ENCODE measurements around the gene DTX2. TPM values are rescaled to one million over a fixed set of nuclear protein-coding genes. Genes with fewer than 3 reads are reported as not detected.
A peak's percentile ranks its signal among the peaks of the same experiment; 100 is the strongest.
"Not testable (repeated sequence)": the region's sequence is repeated elsewhere in the genome, so short reads cannot be mapped to it uniquely, and the experiment has no call there.

The DTX2 gene
- total RNA-seq, 4 donors from 2014 or later: 73.0 to 169 (median 119) TPM

GRCh38 chr7:76513817-76514799, 52.6 kb downstream of the DTX2 start:
- H3K9me3 ChIP-seq: no peaks in the 10 kb centered on the region
- H3K36me3 ChIP-seq: no peaks in the 10 kb centered on the region
- H3K27ac ChIP-seq: no peak overlapping the region
- DNase-seq: no peak
- in situ Hi-C loops (cut with MboI; ENCODE audit: low pct_ligation_motif_present in 1 of 4, low pct_unique_long_range_greater_than_20kb in 1 of 4, low sequenced_read_pairs in 3 of 4): loop anchor here in 1 of 4 donors (25.0 kb wide), 1 partner anchor 498 kb away; no protein-coding TSS in a partner anchor
- intact Hi-C loops (cut with DNase I; ENCODE audit: low total_unique reads): no loop called here
- peaks cover 2% of the 10 kb centered on the region for H3K27me3 ChIP-seq
- WGBS, 2 donors (ENCODE audit: low coverage in 1 of 2): 84% methylated on average over 29 of the region's 29 CpGs; no CpG with 5 or more reads in 1 of the 2 donors
- H3K4me3 ChIP-seq: no peak overlapping the region
- TF ChIP-seq CTCF (IDR thresholded peaks at IDR 0.05) (no peak), POLR2AphosphoS5 (IDR thresholded peaks at IDR 0.05) (no peak)
- peaks cover 7 to 17% (median 12%) of the 10 kb centered on the region in 4 donors for H3K4me1 ChIP-seq

DNA sequence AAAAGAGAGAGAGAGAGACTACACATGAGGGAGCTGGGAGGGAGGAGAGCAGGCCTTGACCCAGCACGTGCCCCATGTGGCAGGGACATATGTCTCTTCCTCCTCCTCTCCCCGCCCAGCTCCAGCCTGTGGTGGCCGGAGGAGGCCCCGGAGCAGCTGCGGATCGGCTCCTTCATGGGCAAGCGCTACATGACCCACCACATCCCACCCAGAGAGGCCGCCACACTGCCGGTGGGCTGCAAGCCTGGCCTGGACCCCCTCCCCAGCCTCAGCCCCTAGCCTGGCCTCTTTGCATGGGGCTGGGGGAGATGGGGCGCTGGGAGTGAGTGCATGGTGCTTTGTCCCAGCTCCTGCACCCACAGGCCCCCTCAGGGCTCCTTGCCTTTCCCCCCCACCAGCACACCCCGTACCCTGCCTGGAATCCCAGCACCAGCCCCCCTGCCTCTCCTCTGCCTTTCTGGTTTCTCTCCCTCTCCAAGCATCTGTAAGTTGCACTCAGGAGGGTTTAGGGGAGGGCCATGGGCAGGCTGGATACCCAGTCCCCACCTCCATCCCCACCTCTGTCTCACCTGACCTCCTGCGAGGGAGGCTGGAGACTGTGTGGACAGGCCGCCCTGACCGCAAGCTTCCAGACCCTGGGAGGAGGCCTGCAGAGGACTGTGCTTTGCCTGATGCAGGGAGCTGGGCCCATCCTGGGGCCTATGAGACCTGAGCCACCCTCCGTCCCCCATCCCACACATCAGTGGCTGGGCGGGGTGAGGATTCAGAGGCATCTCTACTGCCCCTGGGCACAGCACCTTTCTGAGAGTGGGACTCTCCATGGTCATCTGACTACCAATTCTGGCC, 53.6 kb downstream of the DTX2 start:
- Histone ChIP-seq H3K27ac (no peak overlapping the region), H3K36me3 (no peaks in the 10 kb centered on the region), H3K4me3 (no peak overlapping the region), H3K9me3 (no peaks in the 10 kb centered on the region), H3K27me3 (peaks cover 2% of the 10 kb centered on the region), H3K4me1 (peaks cover 7 to 17% (median 10%) of the 10 kb centered on the region in 4 donors)
- TF ChIP-seq POLR2A (IDR thresholded peaks at IDR 0.05) (no peak), CTCF (IDR thresholded peaks at IDR 0.05) (no peak), EP300 (IDR thresholded peaks at IDR 0.05; ENCODE audit: low read depth) (no peak), POLR2AphosphoS5 (IDR thresholded peaks at IDR 0.05) (no peak)
- no peak for DNase-seq
- in situ Hi-C loops (cut with MboI; ENCODE audit: low pct_ligation_motif_present in 1 of 4, low pct_unique_long_range_greater_than_20kb in 1 of 4, low sequenced_read_pairs in 3 of 4): loop anchor here in 1 of 4 donors (25.0 kb wide), 1 partner anchor 497 kb away; no protein-coding TSS in a partner anchor
- 77 to 84% methylated on average over 8 to 14 of the region's 16 CpGs for WGBS, 2 donors (ENCODE audit: low coverage in 1 of 2)
- intact Hi-C loops (cut with DNase I; ENCODE audit: low total_unique reads): no loop called here

- Histone ChIP-seq H3K27ac (no peak overlapping the region), H3K36me3 (no peaks in the 10 kb centered on the region), H3K27me3 (peaks cover 2% of the 10 kb centered on the region), H3K4me1 (peaks cover 7 to 17% (median 10%) of the 10 kb centered on the region in 4 donors), H3K9me3 (no peaks in the 10 kb centered on the region), H3K4me3 (peak overlapping the region in 1 of 4 donors; percentile 35)
- TF ChIP-seq POLR2AphosphoS5 (IDR thresholded peaks at IDR 0.05): no peak
- TF ChIP-seq POLR2A (IDR thresholded peaks at IDR 0.05): no peak
- no peak for TF ChIP-seq EP300 (IDR thresholded peaks at IDR 0.05; ENCODE audit: low read depth)
- peak in 3 of 5 experiments; percentile 64 to 94 (median 91) for TF ChIP-seq CTCF (IDR thresholded peaks at IDR 0.05)
- intact Hi-C loops (cut with DNase I; ENCODE audit: low total_unique reads) (no loop called here), in situ Hi-C loops (cut with MboI; ENCODE audit: low pct_ligation_motif_present in 1 of 4, low pct_unique_long_range_greater_than_20kb in 1 of 4, low sequenced_read_pairs in 3 of 4) (loop anchor here in 1 of 4 donors (25.0 kb wide), 1 partner anchor 496 kb away; no protein-coding TSS in a partner anchor)
- peak; percentile 48 for DNase-seq
- 21% methylated on average over 8 of the region's 32 CpGs; no CpG with 5 or more reads in 1 of the 2 donors for WGBS, 2 donors (ENCODE audit: low coverage in 1 of 2)
Observed at GRCh38 chr7:76515999-76516443, 54.5 kb downstream of the DTX2 start.

DNA sequence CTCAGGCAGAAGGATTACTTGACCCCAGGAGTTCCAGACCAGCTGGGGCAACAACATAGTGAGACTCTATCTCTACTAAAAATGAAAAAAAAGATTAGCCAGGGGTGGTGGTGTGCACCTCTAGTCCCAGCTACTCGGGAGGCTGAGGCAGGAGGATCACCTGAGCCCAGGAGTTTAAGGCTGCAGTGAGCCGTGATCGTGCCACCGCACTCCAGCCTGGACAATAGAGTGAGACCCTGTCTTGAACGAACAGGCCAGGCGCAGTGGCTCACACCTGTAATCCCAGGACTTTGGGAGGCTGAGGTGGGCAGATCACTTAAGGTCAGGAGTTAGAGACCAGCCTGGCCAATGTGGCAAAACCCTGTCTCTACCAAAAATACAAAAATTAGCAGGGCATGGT, 55.4 kb downstream of the DTX2 start:
- DNase-seq; H3K9me3 ChIP-seq; H3K36me3 ChIP-seq; H3K27ac ChIP-seq; H3K4me3 ChIP-seq; H3K27me3 ChIP-seq; intact Hi-C loops (cut with DNase I; ENCODE audit: low total_unique reads): not testable (repeated sequence)
- 100% methylated on average over 5 of the region's 6 CpGs; no CpG with 5 or more reads in 1 of the 2 donors for WGBS, 2 donors (ENCODE audit: low coverage in 1 of 2)
- peaks cover 7 to 17% (median 10%) of the 10 kb centered on the region in 4 donors for H3K4me1 ChIP-seq
- in situ Hi-C loops (cut with MboI; ENCODE audit: low pct_ligation_motif_present in 1 of 4, low pct_unique_long_range_greater_than_20kb in 1 of 4, low sequenced_read_pairs in 3 of 4): loop anchor here in 1 of 4 donors (25.0 kb wide), 1 partner anchor 495 kb away; no protein-coding TSS in a partner anchor

DNA sequence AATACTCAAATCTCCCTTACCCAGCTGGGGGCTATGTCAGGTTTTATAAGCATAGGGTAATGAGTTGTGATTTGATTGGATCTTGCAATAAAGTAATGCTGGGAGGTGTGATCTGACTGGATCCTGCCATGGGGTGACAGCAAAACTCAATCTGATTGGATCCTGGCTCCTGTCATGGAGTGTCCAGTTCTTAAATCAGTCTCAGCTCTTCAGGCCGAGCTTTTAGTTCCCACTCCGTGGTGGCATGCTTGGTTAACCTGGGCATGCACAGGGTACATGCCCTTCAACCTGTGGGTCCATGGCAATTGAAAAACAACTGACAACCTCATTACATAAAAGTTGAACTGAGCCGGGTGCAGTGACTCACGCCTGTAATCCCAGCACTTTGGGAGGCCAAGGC, 64.7 kb downstream of the DTX2 start:
- H3K27ac ChIP-seq; intact Hi-C loops (cut with DNase I; ENCODE audit: low total_unique reads); DNase-seq; H3K4me1 ChIP-seq; H3K36me3 ChIP-seq; in situ Hi-C loops (cut with MboI; ENCODE audit: low pct_ligation_motif_present in 1 of 4, low pct_unique_long_range_greater_than_20kb in 1 of 4, low sequenced_read_pairs in 3 of 4); H3K27me3 ChIP-seq; H3K4me3 ChIP-seq; H3K9me3 ChIP-seq: not testable (repeated sequence)
- no CpG with 5 or more reads among the region's 4 CpGs for WGBS, 2 donors (ENCODE audit: low coverage in 1 of 2)

GRCh38 chr7:76531643-76532042, 70.1 kb downstream of the DTX2 start:
- in situ Hi-C loops (cut with MboI; ENCODE audit: low pct_ligation_motif_present in 1 of 4, low pct_unique_long_range_greater_than_20kb in 1 of 4, low sequenced_read_pairs in 3 of 4); H3K27ac ChIP-seq; H3K4me3 ChIP-seq; H3K27me3 ChIP-seq; H3K4me1 ChIP-seq; DNase-seq; H3K9me3 ChIP-seq; H3K36me3 ChIP-seq; intact Hi-C loops (cut with DNase I; ENCODE audit: low total_unique reads): not testable (repeated sequence)
- WGBS, 2 donors (ENCODE audit: low coverage in 1 of 2): 84% methylated on average over 2 of the region's 2 CpGs; no CpG with 5 or more reads in 1 of the 2 donors

Data from transverse colon (tissue), 4 donors.